Fibroblast of pulmonary artery (primary cell): ENCODE measurements around the gene BAIAP2.

Source experiments
- DNase-seq: peaks from one replicate; pipeline ENCODE4 v3.0.0-alpha.2; 2010; ENCODE audit warnings: low read depth
- H3K4me3 ChIP-seq: replicated peaks from 2 replicates; pipeline ENCODE4 v1.5.1; 2011; ENCODE audit warnings: low read depth, mild to moderate bottlenecking, control low read depth, low read length, moderate library complexity
- CTCF ChIP-seq: IDR thresholded peaks from 2 replicates; pipeline ENCODE4 v1.5.1; 2011; ENCODE audit warnings: mild to moderate bottlenecking, control low read depth, low read length, inconsistent platforms; ENCODE audit errors: missing control alignments

The BAIAP2 gene

GRCh38 chr17:81134064-81134781, 99.3 kb downstream of the BAIAP2 start:
- TF ChIP-seq CTCF, result no peak
- DNase-seq, result no peak
- H3K4me3 ChIP-seq, result no peak overlapping the region

GRCh38 chr17:81135505-81136278, 100.7 kb downstream of the BAIAP2 start:
- DNase-seq, result no peak
- H3K4me3 ChIP-seq, result no peak overlapping the region
- TF ChIP-seq CTCF, result no peak

GRCh38 chr17:81136366-81136765, 101.4 kb downstream of the BAIAP2 start:
- H3K4me3 ChIP-seq, result no peak overlapping the region
- no peak for DNase-seq
- no peak for TF ChIP-seq CTCF

- no peak for TF ChIP-seq CTCF
- no peak for DNase-seq
- H3K4me3 ChIP-seq, result no peak overlapping the region
Measured at GRCh38 chr17:81137248-81137647, 102.3 kb downstream of the BAIAP2 start.

- no peak for TF ChIP-seq CTCF
Measured at GRCh38 chr17:81138083-81138482, 103.1 kb downstream of the BAIAP2 start.

GRCh38 chr17:81138500-81138899, 103.5 kb downstream of the BAIAP2 start:
- DNase-seq, result no peak

More at GRCh38 chr17:81138083-81138482, 103.1 kb downstream of the BAIAP2 start:
- no peak for DNase-seq
- no peak overlapping the region for H3K4me3 ChIP-seq

More at GRCh38 chr17:81138500-81138899, 103.5 kb downstream of the BAIAP2 start:
- no peak overlapping the region for H3K4me3 ChIP-seq
- TF ChIP-seq CTCF, result no peak
